Heart left ventricle (tissue), 16 donors: ENCODE data around the gene SETD9. TPM values are rescaled to one million over a fixed set of nuclear protein-coding genes. Genes with fewer than 3 reads are reported as not detected.

ENCODE experiments used
- ATAC-seq, 4 donors: fragments of 200-7000 bp; cut with Tn5 transposase; one replicate each; pipeline ENCODE4 v1.9.1; 2020 to 2022; ENCODE audit warnings: moderate library complexity in 4 of 4, mild to moderate bottlenecking in 3 of 4, moderate number of reproducible peaks in 1 of 4
- DNase-seq, 5 donors: peaks; one replicate each; pipeline ENCODE4 v3.0.0-alpha.2; 2020
- H3K27ac ChIP-seq, 12 donors: fragments of 200-600 bp; sonication (generic) in 4 of 12; one replicate each; pipeline versions ENCODE4 v1.5.0 to v1.8.0; 2016 to 2022; ENCODE audit warnings: mild to moderate bottlenecking in 2 of 12
- H3K27me3 ChIP-seq, 9 donors: fragments of 200-600 bp; sonication (generic) in 2 of 9; one replicate each; pipeline versions ENCODE4 v1.5.1 to v1.8.0; 2016 to 2022; ENCODE audit warnings: mild to moderate bottlenecking in 3 of 9
- H3K36me3 ChIP-seq, 9 donors: fragments of 200-600 bp; sonication (generic) in 2 of 9; one replicate each; pipeline versions ENCODE4 v1.5.0 to v1.8.0; 2018 to 2022; ENCODE audit warnings: mild to moderate bottlenecking in 2 of 9
- H3K4me1 ChIP-seq, 12 donors: fragments of 200-600 bp; sonication (generic) in 4 of 12; one replicate each; pipeline versions ENCODE4 v1.5.0 to v1.8.0; 2016 to 2022; ENCODE audit warnings: mild to moderate bottlenecking in 3 of 12
- H3K4me3 ChIP-seq, 12 donors: fragments of 200-600 bp; sonication (generic) in 4 of 12; one replicate each; pipeline versions ENCODE4 v1.5.0 to v1.8.0; 2017 to 2022; ENCODE audit warnings: mild to moderate bottlenecking in 9 of 12, moderate library complexity in 4 of 12
- H3K9me3 ChIP-seq, 12 donors: fragments of 200-600 bp; sonication (generic) in 4 of 12; one replicate each; pipeline versions ENCODE4 v1.5.0 to v1.8.0; 2016 to 2022; ENCODE audit warnings: mild to moderate bottlenecking in 1 of 12
- CTCF ChIP-seq, 12 donors: fragments of 200-600 bp; sonication (generic) in 4 of 12; IDR thresholded peaks; one replicate each; pipeline versions ENCODE4 v1.5.0 to v1.8.0; 2018 to 2022; ENCODE audit warnings: antibody characterized with exemption in 12 of 12, mild to moderate bottlenecking in 5 of 12
- POLR2A ChIP-seq, 2 donors: fragments of 450-650 bp; IDR thresholded peaks; one replicate each; pipeline ENCODE4 v1.6.1; 2017; ENCODE audit warnings: antibody characterized with exemption in 2 of 2, mild to moderate bottlenecking in 2 of 2, moderate library complexity in 2 of 2
- WGBS, 4 donors: extraction: QIAGEN DNeasy Blood & Tissue Kit in 2 of 4; methylation state at CpG; one replicate each; pipeline versions ENCODE4 v1.1.5 to v1.1.7; 2013 to 2018; 5-methylcytosine and 5-hydroxymethylcytosine counted together
- intact Hi-C, 10 donors: fragments of 100-400 bp; cut with DNase I; formaldehyde crosslinking; loops; one replicate each; pipeline versions ENCODE4 v1.11.1 to v1.14.2; 2022
- polyA plus RNA-seq, 2 donors: library from polyadenylated mRNA; stranded (reverse); fragments of 200-250 nt; gene quantifications; one replicate each; pipeline ENCODE4 v1.2.3, GENCODE V29; 2013
- total RNA-seq, 9 donors: library from RNA; depleted of rRNA in 2 of 9; stranded (reverse); fragments of >200 nt in 2 of 9; fragmentation: NEBNext Ultra II Directional in 3 of 9; extraction: Animal tissue kit (Norgen Biotek cat#: 25700) in 3 of 9; gene quantifications; one replicate each; pipeline versions ENCODE4 v1.1.0 to v1.2.4, GENCODE V29; 2016 to 2023
- donor health status: ischemic (EF 13 %, LVEDD 7.1; RV severe dilation, severe dysfunction).
- donor health status: healthy with polysubstance abuse.
- donor health status: DM: no; HTN: yes; CAD: no.
- donor health status: DM: no; HTN: no; CAD: no.
- donor health status: ischemic (EF 25% LVEDD 6.9; RV normal size, moderate dysfunction).
- donor health status: ischemic (EF 25% LVEDD 5.7; RV mildly dilated, moderate dysfunction).
- donor health status: healthy.
- donor health status: DM: yes; HTN: yes; CAD: no.
- donor health status: ischemic (EF 35%, LVEDD 5.7; RV mildly dilated, moderate dysfunction).
- donor health status: nonischemic (EF 11% LVEDD 7.7; RV severe dilation, severe dysfunction).
- donor health status: DM: yes; HTN: yes; CAD: no.
- donor health status: PGD.
- donor health status: ischemic (EF 29% LVEDD 5.4; RV normal size, mild dysfunction).
- donor health status: nonischemic (EF 23%, LVEDD 6.1; RV moderate dilation, normal function).

Gene SETD9
- total and polyA plus RNA-seq, 11 donors, result 6.5 to 21.0 (median 13.8) TPM

GRCh38 chr5:56941981-56942380 is 32.6 kb downstream of the SETD9 start:
- H3K36me3 ChIP-seq, result peaks cover 0 to 100% (median 98%) of the 10 kb centered on the region in 9 donors
- ATAC-seq, result peak in 1 of 4 donors; percentile 20
- intact Hi-C loops, result no loop called here
- peaks cover 0 to 9% (median 0%) of the 10 kb centered on the region in 12 donors for H3K4me1 ChIP-seq
- H3K9me3 ChIP-seq, result no peaks in the 10 kb centered on the region
- no peaks in the 10 kb centered on the region for H3K27me3 ChIP-seq
- H3K27ac ChIP-seq, result no peak overlapping the region
- WGBS, 4 donors, result 24 to 32% (median 28%) methylated on average over 1 of the region's 1 CpG
- H3K4me3 ChIP-seq, result no peak overlapping the region
- DNase-seq, result no peak
- TF ChIP-seq CTCF (IDR thresholded peaks at IDR 0.05), result no peak
- TF ChIP-seq POLR2A (IDR thresholded peaks at IDR 0.05), result no peak

- ATAC-seq (no peak), DNase-seq (no peak)
- H3K27ac ChIP-seq, result no peak overlapping the region
- intact Hi-C loops, result loop anchor here in 1 of 10 donors (5.0 kb wide), 1 partner anchor 680 kb away; no protein-coding TSS in a partner anchor
- no peaks in the 10 kb centered on the region for H3K9me3 ChIP-seq
- H3K4me3 ChIP-seq, result no peak overlapping the region
- peaks cover 0 to 19% (median 12%) of the 10 kb centered on the region in 12 donors for H3K4me1 ChIP-seq
- H3K36me3 ChIP-seq, result peaks cover 0 to 75% (median 63%) of the 10 kb centered on the region in 9 donors
- no peaks in the 10 kb centered on the region for H3K27me3 ChIP-seq
- no peak for TF ChIP-seq CTCF (IDR thresholded peaks at IDR 0.05)
- no peak for TF ChIP-seq POLR2A (IDR thresholded peaks at IDR 0.05)
These were observed 37.7 kb downstream of the SETD9 start for GRCh38 chr5:56947052-56947451.

- peak overlapping the region; percentile 67 to 93 (median 84) for H3K27ac ChIP-seq
- TF ChIP-seq CTCF (IDR thresholded peaks at IDR 0.05), result peak in 1 of 12 donors; percentile 11
- TF ChIP-seq POLR2A (IDR thresholded peaks at IDR 0.05), result no peak
- WGBS, 4 donors, result 0 to 1% (median 0%) methylated on average over 28 to 33 of the region's 33 CpGs
- peak; percentile 68 to 80 (median 75) for DNase-seq
- H3K36me3 ChIP-seq, result peaks cover 0 to 39% (median 27%) of the 10 kb centered on the region in 9 donors
- peaks cover 0 to 24% (median 16%) of the 10 kb centered on the region in 12 donors for H3K4me1 ChIP-seq
- H3K9me3 ChIP-seq, result no peaks in the 10 kb centered on the region
- peak overlapping the region; percentile 73 to 97 (median 88) for H3K4me3 ChIP-seq
- intact Hi-C loops, result loop anchor here in 6 of 10 donors (1.0 to 5.0 kb wide), 6 partner anchors 38 to 270 kb away; partner anchors contain the start of genes GPBP1 (in 1 of the 6) and SETD9 (in 1 of the 6)
- peak; percentile 73 to 86 (median 78) for ATAC-seq
- H3K27me3 ChIP-seq, result peaks cover 0 to 12% (median 0%) of the 10 kb centered on the region in 9 donors
These were observed 41.3 kb downstream of the SETD9 start for GRCh38 chr5:56950626-56951125.

GRCh38 chr5:56951126-56951945 is 41.9 kb downstream of the SETD9 start:
- peak in 1 of 12 donors; percentile 6 for TF ChIP-seq CTCF (IDR thresholded peaks at IDR 0.05)
- TF ChIP-seq POLR2A (IDR thresholded peaks at IDR 0.05), result no peak
- peaks cover 0 to 24% (median 16%) of the 10 kb centered on the region in 12 donors for H3K4me1 ChIP-seq
- peak overlapping the region; percentile 73 to 97 (median 88) for H3K4me3 ChIP-seq
- DNase-seq (peak; percentile 27 to 66 (median 32)), ATAC-seq (peak in 3 of 4 donors; percentile 51 to 68 (median 63))
- H3K27me3 ChIP-seq, result peaks cover 0 to 13% (median 0%) of the 10 kb centered on the region in 9 donors
- H3K36me3 ChIP-seq, result peaks cover 0 to 32% (median 20%) of the 10 kb centered on the region in 9 donors
- H3K9me3 ChIP-seq, result no peaks in the 10 kb centered on the region
- 0 to 1% (median 1%) methylated on average over 28 to 85 of the region's 85 CpGs for WGBS, 4 donors
- peak overlapping the region; percentile 67 to 93 (median 84) for H3K27ac ChIP-seq
- intact Hi-C loops, result loop anchor here in 5 of 10 donors (2.0 to 5.0 kb wide), 5 partner anchors 39 to 269 kb away; partner anchors contain the start of genes GPBP1 (in 1 of the 5) and SETD9 (in 1 of the 5)
